Activated CD4-positive, alpha-beta T cell treated with anti-CD3 and anti-CD28 coated beads for 1 hour (primary cell): Measurements from ENCODE around the gene TIAM1.

Source experiments
- DNase-seq: peaks from one replicate; pipeline ENCODE4 v3.0.0-alpha.2; 2020

TIAM1 gene

GRCh38 chr21:31326522-31327242 is 17.4 kb downstream of the TIAM1 start:
- peak; percentile 22 for DNase-seq

- no peak for DNase-seq
Observed at GRCh38 chr21:31318971-31319370, 25.1 kb downstream of the TIAM1 start.

- DNase-seq: no peak
Observed at GRCh38 chr21:31317688-31318087, 26.4 kb downstream of the TIAM1 start.

- DNase-seq: no peak
Observed at GRCh38 chr21:31316488-31317169, 27.4 kb downstream of the TIAM1 start.

- no peak for DNase-seq
Observed at GRCh38 chr21:31316072-31316471, 28.0 kb downstream of the TIAM1 start.

GRCh38 chr21:31310750-31311149 is 33.3 kb downstream of the TIAM1 start:
- no peak for DNase-seq

- DNase-seq: no peak
Observed at GRCh38 chr21:31308584-31308983, 35.5 kb downstream of the TIAM1 start.

GRCh38 chr21:31305888-31306287 is 38.2 kb downstream of the TIAM1 start:
- DNase-seq: no peak

- DNase-seq: no peak
Observed at GRCh38 chr21:31299291-31300147, 44.5 kb downstream of the TIAM1 start.

GRCh38 chr21:31298618-31299269 is 45.3 kb downstream of the TIAM1 start:
- no peak for DNase-seq

- no peak for DNase-seq
Observed at GRCh38 chr21:31297806-31298205, 46.3 kb downstream of the TIAM1 start.

- no peak for DNase-seq
Observed at GRCh38 chr21:31295676-31296075, 48.4 kb downstream of the TIAM1 start.

GRCh38 chr21:31294691-31295090 is 49.4 kb downstream of the TIAM1 start:
- no peak for DNase-seq

- no peak for DNase-seq
Observed at GRCh38 chr21:31293986-31294385, 50.1 kb downstream of the TIAM1 start.

GRCh38 chr21:31290765-31291164 is 53.3 kb downstream of the TIAM1 start:
- no peak for DNase-seq

GRCh38 chr21:31289702-31290101 is 54.4 kb downstream of the TIAM1 start:
- no peak for DNase-seq

- no peak for DNase-seq
Observed at GRCh38 chr21:31288191-31288590, 55.9 kb downstream of the TIAM1 start.

GRCh38 chr21:31287201-31287600 is 56.9 kb downstream of the TIAM1 start:
- no peak for DNase-seq

GRCh38 chr21:31286621-31287020 is 57.4 kb downstream of the TIAM1 start:
- no peak for DNase-seq

GRCh38 chr21:31284797-31285397 is 59.2 kb downstream of the TIAM1 start:
- no peak for DNase-seq

GRCh38 chr21:31283025-31283424 is 61.0 kb downstream of the TIAM1 start:
- DNase-seq: no peak

- DNase-seq: no peak
Observed at GRCh38 chr21:31282095-31282709, 61.9 kb downstream of the TIAM1 start.
